Measurements from ENCODE around the gene FXYD7. TPM values are rescaled to one million over a fixed set of nuclear protein-coding genes. Genes with fewer than 3 reads are reported as not detected.

The FXYD7 gene, protein sequence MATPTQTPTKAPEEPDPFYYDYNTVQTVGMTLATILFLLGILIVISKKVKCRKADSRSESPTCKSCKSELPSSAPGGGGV
- total RNA-seq, result not detected in 2 replicates

DNA sequence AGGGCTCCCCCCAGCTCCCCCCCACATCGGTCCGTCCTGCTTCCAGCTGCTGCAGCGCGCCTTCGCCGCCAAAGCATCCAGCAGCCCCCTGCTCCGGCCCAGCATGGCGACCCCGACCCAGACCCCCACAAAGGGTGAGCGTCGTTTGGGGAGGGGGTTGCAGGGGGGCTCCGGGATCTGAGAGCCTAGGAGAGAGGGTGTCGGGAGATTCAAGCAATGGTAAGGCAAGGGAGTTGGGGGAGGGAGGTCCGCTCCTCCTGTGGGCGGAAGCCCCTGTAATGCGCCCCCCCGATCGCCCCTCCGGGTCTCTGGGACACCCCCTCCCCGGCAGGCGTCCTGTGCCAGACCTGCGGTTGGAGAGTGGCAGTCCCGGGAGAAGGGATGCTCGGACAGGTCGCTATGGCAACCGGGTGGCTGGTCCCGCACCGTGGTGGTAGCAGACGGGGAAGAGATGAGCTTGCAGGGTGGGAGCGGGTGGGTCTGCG is at the start of gene FXYD7:
TSS of gene FXYD7 (plus strand) at position 25 of the 485 bp plus-strand sequence. CDS start at position 104, 79 bp downstream.

DNA sequence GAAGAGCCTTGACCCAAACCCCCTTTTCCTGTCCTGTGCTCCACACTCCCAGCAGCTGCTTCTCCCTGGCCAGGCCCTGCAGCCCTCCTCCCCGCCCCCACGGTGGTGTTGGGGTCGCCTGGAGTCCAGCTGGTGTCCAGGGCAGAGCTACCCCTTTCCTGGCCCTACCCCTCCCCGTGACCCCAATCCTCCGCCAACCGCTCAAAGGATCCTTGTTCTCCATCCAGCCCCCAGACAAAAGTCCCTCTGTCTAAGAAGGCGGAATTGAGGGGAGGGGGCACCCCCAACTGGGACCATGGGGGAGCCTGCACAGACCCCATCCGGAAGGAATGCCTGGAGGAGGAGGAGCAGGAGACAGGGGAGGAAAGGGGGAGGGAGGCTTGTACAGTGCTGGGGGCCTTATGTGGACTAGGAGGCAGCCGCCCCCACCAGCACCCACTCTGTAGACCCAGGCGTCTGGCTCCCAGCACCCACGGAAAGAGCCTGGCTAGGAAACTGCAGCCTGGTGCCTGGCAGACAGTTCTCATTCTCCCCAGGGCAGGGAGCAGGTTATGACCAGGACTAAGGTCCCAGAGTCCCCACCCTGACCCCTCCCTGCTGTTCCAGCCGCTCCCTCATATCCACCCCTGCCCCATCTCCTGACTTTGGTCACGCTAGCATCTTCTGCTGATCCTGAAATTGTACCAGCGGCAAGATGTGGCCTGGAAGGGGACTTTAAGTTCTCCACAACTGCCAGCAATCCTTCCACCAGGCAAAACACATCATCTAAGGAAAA is 27.7 kb upstream of the FXYD7 start, which contains the start of gene FXYD3:
TSS of gene FXYD3 (plus strand) at position 647 of the 775 bp plus-strand sequence. CDS start 3,554 bp downstream, outside the sequence.

DNA sequence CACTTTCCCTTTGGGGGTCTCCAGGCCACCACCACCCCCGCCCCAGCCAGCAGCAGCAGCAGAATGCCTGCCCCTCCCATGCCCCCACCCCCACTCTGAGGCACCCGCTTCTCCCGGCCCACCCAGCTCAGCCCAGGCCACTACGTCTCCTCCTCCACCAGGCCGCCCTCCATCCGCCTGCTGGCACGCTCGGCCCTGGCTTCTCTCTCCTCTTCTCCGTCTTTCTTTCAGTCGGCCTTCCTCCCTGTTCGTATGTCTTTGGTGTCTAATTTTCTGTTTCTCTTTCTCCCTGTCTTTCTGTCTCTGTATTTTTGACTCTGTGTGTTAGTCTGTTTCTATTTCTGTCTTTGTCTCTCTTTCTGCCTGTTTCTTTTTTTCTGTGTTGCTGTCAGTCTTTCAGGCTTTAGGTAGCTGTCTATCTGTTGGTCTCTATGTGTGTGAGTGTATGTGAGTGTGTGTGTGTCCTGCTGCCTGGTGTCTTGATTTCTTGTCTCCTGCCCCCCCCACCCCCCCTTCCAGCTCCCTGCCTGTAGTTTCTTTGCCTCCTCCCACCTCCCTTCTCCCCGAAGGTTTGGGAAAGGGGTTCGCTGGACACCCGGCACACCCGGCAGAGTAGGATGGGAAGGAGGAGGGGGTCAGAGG is 8.3 kb upstream of the FXYD7 start, which contains the start of gene LGI4:
TSS of gene LGI4 (minus strand) at position 459 of the 642 bp plus-strand sequence. CDS start at position 80, 379 bp downstream.

DNA sequence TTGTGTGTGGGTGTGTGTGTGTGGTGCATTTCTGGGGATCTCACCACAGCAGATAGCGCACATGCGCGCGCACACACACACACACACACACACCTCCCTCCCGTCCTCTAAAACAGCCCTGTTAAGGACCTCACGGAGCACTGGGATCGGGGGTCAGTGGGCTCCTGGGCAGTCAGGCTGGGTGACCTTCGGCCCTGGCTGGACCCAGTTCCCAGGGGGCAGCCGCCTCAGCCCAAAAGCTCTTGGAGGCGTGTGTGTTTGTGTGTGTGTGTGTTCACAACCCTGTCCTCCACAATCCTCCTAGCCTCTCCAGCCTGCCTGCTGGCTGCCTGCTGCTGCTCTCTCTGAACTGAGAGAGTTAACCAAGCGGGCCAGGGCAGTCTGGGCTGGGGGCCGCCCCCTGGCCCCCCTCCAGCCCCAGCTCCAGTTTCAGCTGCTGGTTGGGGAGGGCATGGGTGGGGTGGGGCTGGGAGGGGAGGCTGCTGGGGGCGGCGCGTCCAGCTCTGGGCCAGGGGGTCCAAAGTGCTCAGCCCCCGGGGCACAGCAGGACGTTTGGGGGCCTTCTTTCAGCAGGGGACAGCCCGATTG is 4.7 kb upstream of the FXYD7 start, which contains the start of gene FXYD1:
TSS of gene FXYD1 (plus strand) at position 520 of the 588 bp plus-strand sequence. CDS start 1,256 bp downstream, outside the sequence.

DNA sequence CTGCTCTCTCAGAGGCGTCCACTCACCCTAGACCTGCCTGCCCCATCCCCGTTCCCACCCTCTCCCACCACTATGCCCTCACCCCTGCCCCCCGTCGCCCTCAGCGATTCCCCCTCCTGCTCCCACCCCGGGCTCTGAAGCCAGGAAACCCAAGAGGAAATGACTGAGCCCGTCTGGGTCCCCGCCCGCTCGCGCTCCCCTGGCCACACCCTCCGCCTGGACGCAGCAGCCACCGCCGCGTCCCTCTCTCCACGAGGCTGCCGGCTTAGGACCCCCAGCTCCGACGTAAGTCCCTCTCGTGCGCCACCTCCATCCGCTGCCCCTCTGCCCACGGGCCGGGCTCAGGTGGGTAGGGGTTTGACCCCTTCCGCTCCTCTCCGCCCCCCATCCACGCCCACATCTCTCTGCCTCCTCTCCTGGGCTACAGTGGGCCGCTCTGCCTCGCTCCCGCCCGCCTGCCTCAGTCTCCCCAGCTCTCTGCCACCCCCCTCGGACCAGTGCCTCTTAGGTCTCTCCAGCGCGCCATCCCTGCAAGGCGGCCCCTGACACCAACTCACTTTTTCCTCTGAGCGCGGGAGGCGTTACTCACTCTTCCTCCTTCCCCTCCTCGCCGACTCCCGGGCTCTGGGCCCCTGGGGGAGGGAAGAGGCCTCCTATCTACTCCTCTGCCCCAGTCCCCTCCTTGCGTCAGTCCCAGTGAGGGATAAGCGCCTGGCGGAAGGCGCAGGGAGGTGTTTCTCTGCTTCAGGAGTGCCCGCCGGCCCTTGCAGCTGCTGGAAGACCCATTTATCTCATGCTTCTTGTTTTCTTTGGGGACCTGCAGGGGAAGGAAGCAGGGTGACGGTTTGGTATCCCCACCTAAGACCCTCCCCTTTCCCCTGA is 11.7 kb downstream of the FXYD7 start, which contains the start of gene FXYD5:
TSS of gene FXYD5 (plus strand) at position 211 of the 882 bp plus-strand sequence. CDS start 816 bp downstream, outside the sequence.

Other genes with a start within 250 kb of the FXYD7 start
- 2.2 and 2.3 TPM in 2 replicates for gene ZNF30, start 216.4 kb upstream of the FXYD7 start, total RNA-seq
- gene ZNF792, start 179.0 kb upstream of the FXYD7 start, total RNA-seq, result 3.7 and 4.2 TPM in 2 replicates
- gene GRAMD1A, start 142.9 kb upstream of the FXYD7 start, total RNA-seq, result 22.7 and 24.0 TPM in 2 replicates
- gene SCN1B, start 112.8 kb upstream of the FXYD7 start, total RNA-seq, result 6.0 and 8.1 TPM in 2 replicates
- gene HPN, start 101.5 kb upstream of the FXYD7 start, total RNA-seq, result under 0.01 and 0.18 TPM in 2 replicates
- 0.37 TPM in 1 of 2 replicates, not detected in the other for gene FXYD3, start 27.4 kb upstream of the FXYD7 start, total RNA-seq
- 0.28 and 0.46 TPM in 2 replicates for gene LGI4, start 8.2 kb upstream of the FXYD7 start, total RNA-seq
- 2.4 and 2.6 TPM in 2 replicates for gene FXYD1, start 4.4 kb upstream of the FXYD7 start, total RNA-seq
- gene FXYD5, start 11.5 kb downstream of the FXYD7 start, total RNA-seq, result 24.1 and 24.6 TPM in 2 replicates
- not detected in 2 replicates for gene FAM187B, start 85.5 kb downstream of the FXYD7 start, total RNA-seq
- gene LSR, start 105.7 kb downstream of the FXYD7 start, total RNA-seq, result 0.28 and 0.55 TPM in 2 replicates
- gene USF2, start 125.7 kb downstream of the FXYD7 start, total RNA-seq, result 37.0 and 55.7 TPM in 2 replicates
- under 0.01 TPM in 2 replicates for gene HAMP, start 139.3 kb downstream of the FXYD7 start, total RNA-seq
- gene MAG, start 148.9 kb downstream of the FXYD7 start, total RNA-seq, result not detected in 2 replicates
- gene CD22, start 185.9 kb downstream of the FXYD7 start, total RNA-seq, result 0.09 and 0.14 TPM in 2 replicates
- not detected in 2 replicates for gene FFAR1, start 204.6 kb downstream of the FXYD7 start, total RNA-seq
- 0.09 and 0.14 TPM in 2 replicates for gene FFAR3, start 215.2 kb downstream of the FXYD7 start, total RNA-seq
- gene GPR42, start 227.8 kb downstream of the FXYD7 start, total RNA-seq, result not detected in 2 replicates